Endothelial cell of umbilical vein (primary cell): ENCODE data around the gene FXR1. TPM values are rescaled to one million over a fixed set of nuclear protein-coding genes. Genes with fewer than 3 reads are reported as not detected.

ENCODE experiments used
- BruUV-seq: library from RNA; stranded (reverse); fragments of 400-500 nt; replicated peaks from 2 replicates; lab custom pipeline; 2021; lab: Mats Ljungman, UMichigan
- CTCF ChIA-PET: fragments of 300-600, 350-600 bp; sonication (Branson Sonifier 250); formaldehyde crosslinking; loops from one replicate; lab custom pipeline; 2021; ENCODE audit warnings: antibody characterized with exemption, inconsistent platforms; lab: Charles Lee
- POLR2A ChIA-PET: fragments of 300-600, 350-600 bp; sonication (Branson Sonifier 250); formaldehyde crosslinking; loops from one replicate; lab custom pipeline; 2021; ENCODE audit warnings: antibody characterized with exemption, inconsistent platforms; lab: Charles Lee
- DNase-seq: peaks from one replicate; pipeline ENCODE4 v3.0.0-alpha.2; 2011; ENCODE audit warnings: low read depth, low spot score
- FAIRE-seq: peaks from 2 replicates; lab custom pipeline; 2011; peaks lifted over from hg19 to GRCh38; lab: Jason Lieb, UNC
- H2AFZ ChIP-seq: 2 replicates; pipeline ENCODE4 v1.6.0; 2012; ENCODE audit warnings: low read depth, low read length, control low read depth, inconsistent platforms
- H3K27ac ChIP-seq: 2 replicates; pipeline ENCODE4 v1.5.1; 2011; ENCODE audit warnings: low read depth, mild to moderate bottlenecking, control low read depth, low read length, moderate library complexity; ENCODE audit not compliant: insufficient read depth
- H3K27me3 ChIP-seq, 2 experiments: 2 replicates each; pipeline versions ENCODE4 v1.6.0 to v1.6.1; 2011; ENCODE audit warnings: low read length in 2 of 2, mixed read lengths in 1 of 2; ENCODE audit not compliant: control insufficient read depth in 2 of 2, insufficient read depth in 2 of 2
- H3K36me3 ChIP-seq, 2 experiments: 2 replicates in 1 of 2; 3 replicates in 1 of 2; pipeline ENCODE4 v1.5.1; 2011; ENCODE audit warnings: low read length in 2 of 2, mild to moderate bottlenecking in 1 of 2, moderate library complexity in 1 of 2; ENCODE audit not compliant: control insufficient read depth in 2 of 2, insufficient read depth in 2 of 2; ENCODE audit errors: extremely low read depth in 1 of 2
- H3K4me1 ChIP-seq: 3 replicates; pipeline ENCODE4 v1.5.1; 2011; ENCODE audit warnings: mild to moderate bottlenecking, low read length; ENCODE audit not compliant: control insufficient read depth, insufficient read depth; ENCODE audit errors: extremely low read depth
- H3K4me2 ChIP-seq: 2 replicates; pipeline ENCODE4 v1.6.1; 2011; ENCODE audit warnings: low read length, control low read depth, mixed read lengths; ENCODE audit not compliant: insufficient read depth
- H3K4me3 ChIP-seq, 3 experiments: fragments of 200-600 bp in 1 of 3; sonication (generic), shearing (Covaris generic) in 1 of 3; replicated peaks in 1 of 3; 2 replicates each; pipeline ENCODE4 v1.5.1; 2011 to 2016; ENCODE audit warnings: control low read depth in 3 of 3, low read length in 3 of 3, mild to moderate bottlenecking in 2 of 3, inconsistent platforms in 1 of 3, low read depth in 1 of 3, moderate library complexity in 1 of 3; ENCODE audit not compliant: insufficient read depth in 1 of 3
- H3K79me2 ChIP-seq: 2 replicates; pipeline ENCODE4 v1.6.0; 2012; ENCODE audit warnings: low read length, inconsistent platforms; ENCODE audit not compliant: control insufficient read depth, insufficient read depth
- H3K9ac ChIP-seq: replicated peaks from 2 replicates; pipeline ENCODE3; 2011; ENCODE audit warnings: low read length, control low read depth; ENCODE audit not compliant: insufficient read depth; ENCODE audit errors: extremely low read depth
- H3K9me1 ChIP-seq: replicated peaks from 3 replicates; pipeline ENCODE4 v1.6.0; 2011; ENCODE audit warnings: mild to moderate bottlenecking, low read length; ENCODE audit not compliant: control insufficient read depth, insufficient read depth; ENCODE audit errors: extremely low read depth
- H3K9me3 ChIP-seq: replicated peaks from 2 replicates; pipeline ENCODE4 v1.5.1; 2012; ENCODE audit warnings: low read length, inconsistent platforms; ENCODE audit not compliant: control insufficient read depth, insufficient read depth
- H4K20me1 ChIP-seq: replicated peaks from 2 replicates; pipeline ENCODE3; 2011; ENCODE audit warnings: mild to moderate bottlenecking, low read length; ENCODE audit not compliant: control insufficient read depth, insufficient read depth; ENCODE audit errors: extremely low read depth
- CTCF ChIP-seq, 2 donors: IDR thresholded peaks; 1 replicate in 1 of 2; 2 replicates in 1 of 2; pipeline ENCODE4 v1.5.1; 2011; ENCODE audit warnings: low read length in 2 of 2, mild to moderate bottlenecking in 2 of 2, moderate library complexity in 2 of 2, control low read depth in 1 of 2, inconsistent platforms in 1 of 2, low read depth in 1 of 2; ENCODE audit not compliant: insufficient read depth in 1 of 2; ENCODE audit errors: extremely low read depth in 1 of 2
- EZH2 ChIP-seq: IDR thresholded peaks from 2 replicates; pipeline ENCODE4 v1.6.1; 2012; ENCODE audit warnings: borderline replicate concordance, low read depth, mild to moderate bottlenecking, moderate library complexity, low read length, inconsistent platforms; ENCODE audit not compliant: severe bottlenecking
- FOS ChIP-seq: IDR thresholded peaks from 2 replicates; pipeline ENCODE4 v1.6.1; 2011; ENCODE audit warnings: mild to moderate bottlenecking, low read length, moderate library complexity, borderline replicate concordance; ENCODE audit not compliant: insufficient read depth
- GATA2 ChIP-seq: IDR thresholded peaks from 2 replicates; pipeline ENCODE4 v1.7.0; 2011; ENCODE audit warnings: low read depth, mild to moderate bottlenecking, moderate library complexity, mixed read lengths, low read length; ENCODE audit not compliant: insufficient read length, insufficient read depth
- MYC ChIP-seq: IDR thresholded peaks from one replicate; pipeline ENCODE4 v1.6.1; 2011; ENCODE audit warnings: mild to moderate bottlenecking, low read depth, low read length
- POLR2A ChIP-seq: IDR thresholded peaks from 2 replicates; pipeline ENCODE4 v1.6.1; 2012; ENCODE audit warnings: low read depth, mild to moderate bottlenecking, control low read depth, low read length
- POLR2AphosphoS5 ChIP-seq: IDR thresholded peaks from 2 replicates; pipeline ENCODE4 v1.6.1; 2012; ENCODE audit warnings: low read depth, mild to moderate bottlenecking, control low read depth, low read length, moderate library complexity; ENCODE audit not compliant: insufficient read depth
- dilution Hi-C: fragments of 300-500 bp; cut with MboI; formaldehyde crosslinking; loops from one replicate; pipeline ENCODE4 v1.15.0; 2019; ENCODE audit warnings: low sequenced_read_pairs; ENCODE audit not compliant: extremely low pct_ligation_motif_present
- intact Hi-C: fragments of 100-400 bp; cut with micrococcal nuclease; formaldehyde crosslinking; loops from one replicate; pipeline ENCODE4 v1.10.0; 2022
- polyA plus RNA-seq, 4 experiments: library from polyadenylated mRNA; depleted of rRNA in 3 of 4; stranded (reverse) in 3 of 4; unstranded in 1 of 4; fragments of >200 nt; gene quantifications; 2 replicates each; pipeline versions ENCODE4 v1.2.1 to v1.2.3, GENCODE V29; 2011 to 2012; ENCODE audit warnings: missing spikeins in 1 of 4
- total RNA-seq: library from RNA; stranded (reverse); gene quantifications from 2 replicates; pipeline ENCODE4 v1.2.3, GENCODE V29; 2021

Gene FXR1
- total and polyA plus RNA-seq, 2 donors (not counting 3 experiments of a cell fraction or from before 2014, with no cell fraction given), result 87.3 to 186 TPM

GRCh38 chr3:180870008-180870699 is 42.3 kb upstream of the FXR1 start:
- H3K79me2 ChIP-seq, result no peaks in the 10 kb centered on the region
- dilution Hi-C loops, result no loop called here
- H3K36me3 ChIP-seq, result no peaks in the 10 kb centered on the region
- no peaks in the 10 kb centered on the region for H3K4me1 ChIP-seq
- FAIRE-seq, result peak; percentile 48
- H3K27ac ChIP-seq, result no peak overlapping the region
- no peaks in the 10 kb centered on the region for H3K9me3 ChIP-seq
- no peak for TF ChIP-seq POLR2AphosphoS5
- peak; percentile 30 for TF ChIP-seq EZH2
- no peak for TF ChIP-seq MYC
- TF ChIP-seq POLR2A, result no peak
- TF ChIP-seq GATA2, result no peak
- no peak for TF ChIP-seq CTCF (IDR thresholded peaks at IDR 0.05; ENCODE audit: extremely low read depth in 1 of 2, insufficient read depth in 1 of 2, low read depth in 1 of 2, low read length in 2 of 2)
- TF ChIP-seq FOS, result no peak
- H3K27me3 ChIP-seq, result peaks cover 7 to 10% of the 10 kb centered on the region in 2 experiments
- intact Hi-C loops, result no loop called here
- no peak overlapping the region for H3K4me3 ChIP-seq
- peak overlapping the region; percentile 85 for H2AFZ ChIP-seq
- no TSS peak for BruUV-seq
- no peaks in the 10 kb centered on the region for H3K9me1 ChIP-seq
- no peak overlapping the region for H3K9ac ChIP-seq
- peak; percentile 14 for DNase-seq
- ChIA-PET CTCF (interaction anchor here (1.3 kb wide), 1 partner anchor 15 kb away, joined by 5 read pairs; no protein-coding TSS in a partner anchor), POLR2A (no interaction called here)
- peak overlapping the region; percentile 35 for H3K4me2 ChIP-seq
- H4K20me1 ChIP-seq, result no peaks in the 10 kb centered on the region
